GM12892 (cell line): ENCODE results near the gene CARD9.
"Not testable (repeated sequence)": the region's sequence is repeated elsewhere in the genome, so short reads cannot be mapped to it uniquely, and the experiment has no call there.

ENCODE experiments used
- DNase-seq: peaks from one replicate; pipeline ENCODE4 v3.0.0; 2011; ENCODE audit not compliant: insufficient read length
- FAIRE-seq: peaks from 2 replicates; lab custom pipeline; 2011; peaks lifted over from hg19 to GRCh38; lab: Jason Lieb, UNC
- POLR2A ChIP-seq: IDR thresholded peaks from 2 replicates; pipeline ENCODE4 v1.6.1; 2011; ENCODE audit warnings: low read depth, low read length, control low read depth
- POLR2AphosphoS5 ChIP-seq: IDR thresholded peaks from 2 replicates; pipeline ENCODE4 v1.6.1; 2011; ENCODE audit warnings: low read depth, low read length, control low read depth
- TAF1 ChIP-seq: IDR thresholded peaks from 2 replicates; pipeline ENCODE4 v1.6.1; 2011; ENCODE audit warnings: low read depth, mild to moderate bottlenecking, control low read depth, low read length, borderline replicate concordance

CARD9 gene

GRCh38 chr9:136358016-136358415, 15.5 kb downstream of the CARD9 start:
- TF ChIP-seq POLR2AphosphoS5 = peak; percentile 29; the same call in 1 of the 2 replicates
- no peak for TF ChIP-seq TAF1
- no peak for FAIRE-seq

GRCh38 chr9:136357202-136357725, 16.2 kb downstream of the CARD9 start:
- TF ChIP-seq POLR2A (no peak), TAF1 (no peak), POLR2AphosphoS5 (no peak)
- DNase-seq (no peak), FAIRE-seq (no peak)

More at GRCh38 chr9:136358016-136358415, 15.5 kb downstream of the CARD9 start:
- DNase-seq = no peak

GRCh38 chr9:136355616-136356557, 17.6 kb downstream of the CARD9 start:
- DNase-seq (no peak), FAIRE-seq (no peak)
- TF ChIP-seq TAF1 (no peak), POLR2A (no peak), POLR2AphosphoS5 (no peak)

- TF ChIP-seq POLR2AphosphoS5 (no peak), POLR2A (no peak)
- FAIRE-seq = no peak
- no peak for DNase-seq
Measured at GRCh38 chr9:136354592-136355085, 18.8 kb downstream of the CARD9 start.

GRCh38 chr9:136353757-136354488, 19.5 kb downstream of the CARD9 start:
- DNase-seq (no peak), FAIRE-seq (no peak)
- TF ChIP-seq POLR2A (no peak), POLR2AphosphoS5 (no peak), TAF1 (no peak)

GRCh38 chr9:136353088-136353487, 20.4 kb downstream of the CARD9 start:
- DNase-seq = no peak
- TF ChIP-seq POLR2A (no peak), POLR2AphosphoS5 (no peak), TAF1 (no peak)
- no peak for FAIRE-seq

- FAIRE-seq = no peak
- no peak for DNase-seq
- TF ChIP-seq POLR2A = no peak
Measured at GRCh38 chr9:136352682-136353081, 20.8 kb downstream of the CARD9 start.

- DNase-seq, FAIRE-seq: not testable (repeated sequence)
Measured at GRCh38 chr9:136351868-136352267, 21.6 kb downstream of the CARD9 start.

GRCh38 chr9:136351252-136351800, 22.1 kb downstream of the CARD9 start:
- DNase-seq (no peak), FAIRE-seq (no peak)
- TF ChIP-seq TAF1 = no peak
- no peak for TF ChIP-seq POLR2A
- no peak for TF ChIP-seq POLR2AphosphoS5

GRCh38 chr9:136349546-136349945, 23.9 kb downstream of the CARD9 start:
- TF ChIP-seq TAF1 = no peak
- FAIRE-seq (no peak), DNase-seq (no peak)

- FAIRE-seq = no peak
- TF ChIP-seq POLR2AphosphoS5 (no peak), POLR2A (no peak), TAF1 (no peak)
- no peak for DNase-seq
Measured at GRCh38 chr9:136348691-136349090, 24.8 kb downstream of the CARD9 start.
